Heart right ventricle (tissue), 16 donors: ENCODE data around the gene KAT2A. TPM values are rescaled to one million over a fixed set of nuclear protein-coding genes. Genes with fewer than 3 reads are reported as not detected.

Experiments used
- ATAC-seq, 8 donors: fragments of 200-7000 bp; cut with Tn5 transposase; one replicate each; pipeline ENCODE4 v1.9.1; 2020; ENCODE audit warnings: mild to moderate bottlenecking in 8 of 8, moderate library complexity in 8 of 8, moderate number of reproducible peaks in 1 of 8
- DNase-seq, 2 donors: peaks; one replicate each; pipeline ENCODE4 v3.0.0-alpha.2; 2020
- H3K27ac ChIP-seq, 10 donors: fragments of 200-600 bp; sonication (generic) in 2 of 10; one replicate each; pipeline versions ENCODE4 v1.5.0 to v1.8.0; 2020 to 2022; ENCODE audit warnings: mild to moderate bottlenecking in 3 of 10
- H3K27me3 ChIP-seq, 7 donors: fragments of 200-600 bp; one replicate each; pipeline ENCODE4 v1.8.0; 2021 to 2022; ENCODE audit warnings: mild to moderate bottlenecking in 2 of 7
- H3K36me3 ChIP-seq, 9 donors: fragments of 200-600 bp; sonication (generic) in 1 of 9; one replicate each; pipeline versions ENCODE4 v1.5.0 to v1.8.0; 2020 to 2022; ENCODE audit warnings: mild to moderate bottlenecking in 2 of 9
- H3K4me1 ChIP-seq, 9 donors: fragments of 200-600 bp; sonication (generic) in 1 of 9; one replicate each; pipeline versions ENCODE4 v1.5.0 to v1.8.0; 2020 to 2022; ENCODE audit warnings: mild to moderate bottlenecking in 4 of 9
- H3K4me3 ChIP-seq, 10 donors: fragments of 200-600 bp; sonication (generic) in 2 of 10; one replicate each; pipeline versions ENCODE4 v1.5.0 to v1.8.0; 2020 to 2022; ENCODE audit warnings: mild to moderate bottlenecking in 7 of 10, moderate library complexity in 2 of 10
- H3K9me3 ChIP-seq, 11 donors: fragments of 200-600 bp in 10 of 11; sonication (generic) in 2 of 11; one replicate each; pipeline versions ENCODE4 v1.5.0 to v1.8.0; 2013 to 2022; ENCODE audit warnings: mild to moderate bottlenecking in 2 of 11, control low read depth in 1 of 11, moderate library complexity in 1 of 11
- WGBS, 2 donors: extraction: QIAGEN DNeasy Blood & Tissue Kit; methylation state at CpG; one replicate each; pipeline ENCODE4 v1.1.7; 2013; ENCODE audit warnings: inconsistent platforms in 1 of 2; 5-methylcytosine and 5-hydroxymethylcytosine counted together
- intact Hi-C, 10 donors: fragments of 100-400 bp; cut with DNase I; formaldehyde crosslinking; loops; one replicate each; pipeline versions ENCODE4 v1.11.1 to v1.14.2; 2022
- polyA plus RNA-seq, 2 donors: library from polyadenylated mRNA; stranded (reverse); fragments of 200-250 nt; gene quantifications; one replicate each; pipeline ENCODE4 v1.2.3, GENCODE V29; 2013
- total RNA-seq, 10 donors: library from RNA; stranded (reverse); fragmentation: NEBNext Ultra II Directional in 3 of 10; extraction: Animal tissue kit (Norgen Biotek cat#: 25700) in 3 of 10; gene quantifications; one replicate each; pipeline versions ENCODE4 v1.2.1 to v1.2.4, GENCODE V29; 2021 to 2023
- TF ChIP-seq, protein P1 (sequence below), 9 donors: fragments of 200-600 bp; sonication (generic) in 2 of 9; IDR thresholded peaks; one replicate each; pipeline versions ENCODE4 v1.5.0 to v1.8.0; 2021 to 2022; ENCODE audit warnings: antibody characterized with exemption in 9 of 9, mild to moderate bottlenecking in 5 of 9, moderate library complexity in 1 of 9
- donor health status: Arrhythmogenic right ventricular cardiomyopathy.
- donor health status: ischemic (EF 13 %, LVEDD 7.1; RV severe dilation, severe dysfunction).
- donor health status: healthy with polysubstance abuse.
- donor health status: DM: no; HTN: yes; CAD: no.
- donor health status: DM: no; HTN: no; CAD: no.
- donor health status: ischemic (EF 25% LVEDD 6.9; RV normal size, moderate dysfunction).
- donor health status: ischemic (EF 25% LVEDD 5.7; RV mildly dilated, moderate dysfunction).
- donor health status: healthy.
- donor health status: DM: yes; HTN: yes; CAD: no.
- donor health status: Ischemic cardiomyopathy.
- donor health status: ischemic (EF 35%, LVEDD 5.7; RV mildly dilated, moderate dysfunction).
- donor health status: nonischemic (EF 11% LVEDD 7.7; RV severe dilation, severe dysfunction).
- donor health status: DM: yes; HTN: yes; CAD: no.
- donor health status: PGD.
- donor health status: ischemic (EF 29% LVEDD 5.4; RV normal size, mild dysfunction).
- donor health status: nonischemic (EF 23%, LVEDD 6.1; RV moderate dilation, normal function).

Gene KAT2A
- total and polyA plus RNA-seq, 12 donors = 9.3 to 118 (median 15.0) TPM

GRCh38 chr17:42129109-42129837 lies 8.1 kb upstream of the KAT2A start:
- DNase-seq = peak in 1 of 2 donors; percentile 50
- Histone ChIP-seq H3K36me3 (peaks cover 0 to 78% (median 38%) of the 10 kb centered on the region in 9 donors), H3K4me3 (no peak overlapping the region), H3K4me1 (peaks cover 33 to 61% (median 55%) of the 10 kb centered on the region in 9 donors), H3K9me3 (no peaks in the 10 kb centered on the region), H3K27ac (peak overlapping the region; percentile 72 to 85 (median 80)), H3K27me3 (no peaks in the 10 kb centered on the region)
- peak; percentile 15 to 87 (median 64) for ATAC-seq
- WGBS, 2 donors = 82 to 84% methylated on average over 7 to 8 of the region's 8 CpGs
- TF ChIP-seq, protein P1, sequence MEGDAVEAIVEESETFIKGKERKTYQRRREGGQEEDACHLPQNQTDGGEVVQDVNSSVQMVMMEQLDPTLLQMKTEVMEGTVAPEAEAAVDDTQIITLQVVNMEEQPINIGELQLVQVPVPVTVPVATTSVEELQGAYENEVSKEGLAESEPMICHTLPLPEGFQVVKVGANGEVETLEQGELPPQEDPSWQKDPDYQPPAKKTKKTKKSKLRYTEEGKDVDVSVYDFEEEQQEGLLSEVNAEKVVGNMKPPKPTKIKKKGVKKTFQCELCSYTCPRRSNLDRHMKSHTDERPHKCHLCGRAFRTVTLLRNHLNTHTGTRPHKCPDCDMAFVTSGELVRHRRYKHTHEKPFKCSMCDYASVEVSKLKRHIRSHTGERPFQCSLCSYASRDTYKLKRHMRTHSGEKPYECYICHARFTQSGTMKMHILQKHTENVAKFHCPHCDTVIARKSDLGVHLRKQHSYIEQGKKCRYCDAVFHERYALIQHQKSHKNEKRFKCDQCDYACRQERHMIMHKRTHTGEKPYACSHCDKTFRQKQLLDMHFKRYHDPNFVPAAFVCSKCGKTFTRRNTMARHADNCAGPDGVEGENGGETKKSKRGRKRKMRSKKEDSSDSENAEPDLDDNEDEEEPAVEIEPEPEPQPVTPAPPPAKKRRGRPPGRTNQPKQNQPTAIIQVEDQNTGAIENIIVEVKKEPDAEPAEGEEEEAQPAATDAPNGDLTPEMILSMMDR (IDR thresholded peaks at IDR 0.05) = no peak
- intact Hi-C loops = loop anchor here in 2 of 10 donors (5.0 to 10.0 kb wide), 2 partner anchors 53 to 386 kb away; partner anchors contain the start of gene KCNH4 (in 1 of the 2)

DNA sequence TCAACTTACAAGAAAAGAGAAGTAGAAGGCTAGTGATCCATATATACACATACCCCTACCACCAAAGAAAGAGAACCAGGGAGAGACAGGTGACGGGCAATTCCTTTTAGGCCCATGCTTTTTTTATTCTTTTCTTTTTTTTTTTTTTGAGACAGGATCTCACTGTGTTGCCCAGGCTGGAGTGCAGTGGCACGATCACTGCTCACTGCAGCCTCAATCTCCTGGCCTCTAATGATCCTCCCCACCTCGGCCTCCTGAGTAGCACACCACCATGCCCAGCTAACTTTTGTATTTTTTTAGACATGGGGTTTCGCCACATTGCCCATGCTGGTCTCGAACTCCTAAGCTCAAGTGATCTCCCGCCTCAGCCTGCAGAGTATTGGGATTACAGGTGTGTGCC lies 6.2 kb upstream of the KAT2A start:
- H3K27me3 ChIP-seq = no peaks in the 10 kb centered on the region
- ATAC-seq = no peak
- no peaks in the 10 kb centered on the region for H3K9me3 ChIP-seq
- TF ChIP-seq, protein P1 (IDR thresholded peaks at IDR 0.05) = no peak
- no peak overlapping the region for H3K27ac ChIP-seq
- intact Hi-C loops = loop anchor here in 2 of 10 donors (5.0 to 10.0 kb wide), 2 partner anchors 55 to 387 kb away; partner anchors contain the start of gene KCNH4 (in 1 of the 2)
- no peak overlapping the region for H3K4me3 ChIP-seq
- peaks cover 0 to 71% (median 38%) of the 10 kb centered on the region in 9 donors for H3K36me3 ChIP-seq
- peaks cover 20 to 49% (median 37%) of the 10 kb centered on the region in 9 donors for H3K4me1 ChIP-seq
- no peak for DNase-seq
- 92 to 97% methylated on average over 6 of the region's 6 CpGs for WGBS, 2 donors

DNA sequence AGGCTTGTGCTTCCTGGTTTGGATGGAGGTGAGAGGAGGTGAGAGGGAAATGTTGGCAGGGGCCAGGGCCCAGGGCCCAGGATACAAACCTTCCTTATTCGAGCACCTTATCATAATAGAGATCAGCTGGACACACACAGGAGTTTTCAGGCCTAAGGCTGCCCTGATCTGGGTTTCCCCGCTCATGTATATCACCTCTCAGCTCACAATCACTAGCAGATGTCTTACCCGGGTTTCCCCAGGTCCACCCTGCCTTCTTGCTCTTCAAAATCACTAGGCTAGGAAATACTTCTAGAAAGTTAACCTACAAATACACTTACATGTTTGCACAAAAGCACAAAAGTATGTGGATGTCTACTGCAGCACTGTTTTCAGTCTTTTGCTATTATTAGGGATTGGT lies 5.7 kb upstream of the KAT2A start:
- ATAC-seq = no peak
- H3K9me3 ChIP-seq = no peaks in the 10 kb centered on the region
- intact Hi-C loops = loop anchor here in 2 of 10 donors (5.0 to 10.0 kb wide), 2 partner anchors 55 to 388 kb away; partner anchors contain the start of gene KCNH4 (in 1 of the 2)
- no peak overlapping the region for H3K4me3 ChIP-seq
- WGBS, 2 donors = 88 to 90% methylated on average over 3 of the region's 3 CpGs
- no peak for DNase-seq
- no peaks in the 10 kb centered on the region for H3K27me3 ChIP-seq
- TF ChIP-seq, protein P1 (IDR thresholded peaks at IDR 0.05) = no peak
- H3K27ac ChIP-seq = no peak overlapping the region
- H3K4me1 ChIP-seq = peaks cover 20 to 49% (median 38%) of the 10 kb centered on the region in 9 donors
- H3K36me3 ChIP-seq = peaks cover 0 to 71% (median 38%) of the 10 kb centered on the region in 9 donors

- ATAC-seq = no peak
- TF ChIP-seq, protein P1 (IDR thresholded peaks at IDR 0.05) = no peak
- WGBS, 2 donors = 86 to 90% methylated on average over 12 of the region's 12 CpGs
- peaks cover 0 to 65% (median 38%) of the 10 kb centered on the region in 9 donors for H3K36me3 ChIP-seq
- no peak for DNase-seq
- intact Hi-C loops = loop anchor here in 2 of 10 donors (5.0 to 10.0 kb wide), 2 partner anchors 57 to 389 kb away; partner anchors contain the start of gene KCNH4 (in 1 of the 2)
- H3K9me3 ChIP-seq = no peaks in the 10 kb centered on the region
- peaks cover 17 to 45% (median 36%) of the 10 kb centered on the region in 9 donors for H3K4me1 ChIP-seq
- H3K27ac ChIP-seq = no peak overlapping the region
- H3K4me3 ChIP-seq = no peak overlapping the region
- no peaks in the 10 kb centered on the region for H3K27me3 ChIP-seq
These were observed 4.4 kb upstream of the KAT2A start for GRCh38 chr17:42125565-42125964.
